Measurements from ENCODE around the gene BCL2L1. TPM values are rescaled to one million over a fixed set of nuclear protein-coding genes. Genes with fewer than 3 reads are reported as not detected.
A peak's percentile ranks its signal among the peaks of the same experiment; 100 is the strongest.

Gene BCL2L1
- 101 and 105 TPM in 2 replicates for total RNA-seq
- polyA plus RNA-seq: 78.0 and 81.3 TPM in 2 replicates
- polyA plus RNA-seq (2011; cell fraction: cytosol; rRNA removed): 78.4 and 83.9 TPM in 2 replicates
- polyA plus RNA-seq (2011; cell fraction: nucleus; rRNA removed): 42.9 and 43.5 TPM in 2 replicates
- polyA plus RNA-seq (2012): 74.2 and 97.0 TPM in 2 replicates
- 72.0 and 73.5 TPM in 2 replicates for polyA minus RNA-seq
- polyA minus RNA-seq (2011; cell fraction: cytosol; rRNA and poly(A)+ RNA removed): 22.6 TPM
- polyA minus RNA-seq (2011; cell fraction: nucleus; rRNA and poly(A)+ RNA removed): 27.9 and 30.0 TPM in 2 replicates
- Bru-seq, nascent RNA: percentile 92 among the genes with signal in this experiment
- percentile 95 among the genes with signal in this experiment for BruChase-seq, experiment 1, labeled RNA remaining after a 6-hour chase
- BruChase-seq, experiment 2, labeled RNA remaining after a 2-hour chase: percentile 93 among the genes with signal in this experiment
- long read RNA-seq, transcript BCL2L1-203 (2 exons, 2,578 nt): minor isoform, 17 of 212 reads
- long read RNA-seq, transcript BCL2L1-201 (3 exons, 2,610 nt): major isoform, 84 of 212 reads
- long read RNA-seq, partial matches to known transcripts: 2 of 212 reads
- long read RNA-seq, other reads (novel, unspliced or antisense): 105 of 212 reads

DNA sequence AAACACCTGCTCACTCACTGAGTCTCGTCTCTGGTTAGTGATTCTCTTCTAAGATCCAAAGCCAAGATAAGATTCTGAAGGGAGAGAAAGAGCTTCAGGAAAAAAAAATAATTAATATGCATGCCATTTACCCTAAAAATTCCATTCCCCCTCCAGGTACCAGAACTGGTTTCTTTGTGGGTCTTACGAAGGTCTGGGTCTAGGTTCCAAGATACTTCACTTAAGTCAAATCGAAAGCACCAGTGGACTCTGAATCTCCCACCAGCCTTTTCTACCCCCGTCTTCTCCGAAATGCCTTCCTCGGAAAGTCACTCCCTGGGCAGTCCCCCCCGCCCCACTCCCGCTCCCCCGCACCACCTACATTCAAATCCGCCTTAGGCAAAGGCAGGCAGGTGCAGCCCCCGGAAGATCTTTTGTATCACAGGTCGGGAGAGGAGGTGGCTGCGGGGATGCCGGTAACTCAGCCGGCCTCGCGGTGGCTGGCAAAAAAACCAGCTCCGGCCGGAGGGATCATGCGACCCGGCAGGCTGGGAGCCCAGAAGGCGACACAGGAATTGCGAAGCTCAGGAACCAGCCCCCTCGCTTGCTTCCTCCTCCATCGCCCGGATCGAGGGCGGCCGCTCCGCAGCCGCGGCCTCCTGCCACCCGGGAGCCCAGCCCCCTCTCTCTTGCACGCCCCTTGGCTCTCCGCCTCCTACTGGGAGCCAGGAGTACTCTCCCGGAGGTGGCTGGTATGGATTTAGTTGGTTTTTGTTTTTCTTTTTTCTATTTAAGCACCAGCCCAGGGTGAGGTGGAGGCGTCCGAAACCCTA, at the start of gene BCL2L1:
Gene BCL2L1, minus strand, starts transcription at position 612 of the 812 bp plus-strand sequence. CDS start 650 bp downstream, outside the sequence.
- Histone ChIP-seq H3K27me3 (ENCODE audit: control insufficient read depth in 2 of 2, insufficient read depth in 2 of 2, low read length in 2 of 2) (no peaks in the 10 kb centered on the region), H3K27ac (ENCODE audit: insufficient read depth, low read depth, low read length) (peak within 1 kb of the TSS; percentile 90), H3K4me2 (ENCODE audit: insufficient read depth, low read length) (peak within 1 kb of the TSS; percentile 88), H3K9me3 (replicated peaks; ENCODE audit: control insufficient read depth, insufficient read depth, low read length) (no peaks in the 10 kb centered on the region), H3K9ac (replicated peaks; ENCODE audit: extremely low read depth, insufficient read depth, low read length) (peak within 1 kb of the TSS; percentile 84), H3K9me1 (replicated peaks; ENCODE audit: control insufficient read depth, extremely low read depth, insufficient read depth, low read length) (no peaks in the 10 kb centered on the region), H3K4me3 (replicated peaks in 1 of 3; ENCODE audit: insufficient read depth in 1 of 3, low read depth in 1 of 3, low read length in 3 of 3) (peak within 1 kb of the TSS; percentile 61 to 94 (median 91)), H3K36me3 (ENCODE audit: control insufficient read depth in 2 of 2, extremely low read depth in 1 of 2, insufficient read depth in 2 of 2, low read length in 2 of 2) (peaks cover 0 to 1% of the 10 kb centered on the region in 2 experiments), H3K79me2 (ENCODE audit: control insufficient read depth, insufficient read depth, low read length) (peaks cover 51% of the 10 kb centered on the region), H3K4me1 (ENCODE audit: control insufficient read depth, extremely low read depth, insufficient read depth, low read length) (peaks cover 31% of the 10 kb centered on the region), H4K20me1 (replicated peaks; ENCODE audit: control insufficient read depth, extremely low read depth, insufficient read depth, low read length) (no peaks in the 10 kb centered on the region), H2AFZ (ENCODE audit: low read depth, low read length) (peak within 1 kb of the TSS; percentile 70)
- intact Hi-C loops (cut with micrococcal nuclease) (loop anchor here (1.0 kb wide), 5 partner anchors 9 to 88 kb away; no protein-coding TSS in a partner anchor), dilution Hi-C loops (cut with MboI; ENCODE audit: extremely low pct_ligation_motif_present, low sequenced_read_pairs) (no loop called here)
- peak; percentile 91 for FAIRE-seq
- ChIA-PET POLR2A (interaction anchor here (0.5 to 3.1 kb wide), 6 partner anchors 10 to 88 kb away, joined by 3 to 22 read pairs (median 8); no protein-coding TSS in a partner anchor), CTCF (interaction anchor here (0.6 to 10.5 kb wide), 20 partner anchors 9 to 165 kb away, joined by 3 to 658 read pairs (median 33); partner anchors contain the start of gene TPX2)
- no TSS peak for BruUV-seq (replicated peaks)
- TF ChIP-seq GATA2 (IDR thresholded peaks at IDR 0.05; ENCODE audit: insufficient read depth, insufficient read length, low read depth, low read length): peak; percentile 42
- no peak for TF ChIP-seq FOS (IDR thresholded peaks at IDR 0.05; ENCODE audit: borderline replicate concordance, insufficient read depth, low read length)
- TF ChIP-seq POLR2A (IDR thresholded peaks at IDR 0.05; ENCODE audit: low read depth, low read length): peak; percentile 68
- no peak for TF ChIP-seq JUN (IDR thresholded peaks at IDR 0.05; ENCODE audit: borderline replicate concordance, insufficient read depth, insufficient read length, low read depth)
- TF ChIP-seq MYC (IDR thresholded peaks at IDR 0.05; ENCODE audit: low read depth, low read length): no peak
- TF ChIP-seq, protein P1, sequence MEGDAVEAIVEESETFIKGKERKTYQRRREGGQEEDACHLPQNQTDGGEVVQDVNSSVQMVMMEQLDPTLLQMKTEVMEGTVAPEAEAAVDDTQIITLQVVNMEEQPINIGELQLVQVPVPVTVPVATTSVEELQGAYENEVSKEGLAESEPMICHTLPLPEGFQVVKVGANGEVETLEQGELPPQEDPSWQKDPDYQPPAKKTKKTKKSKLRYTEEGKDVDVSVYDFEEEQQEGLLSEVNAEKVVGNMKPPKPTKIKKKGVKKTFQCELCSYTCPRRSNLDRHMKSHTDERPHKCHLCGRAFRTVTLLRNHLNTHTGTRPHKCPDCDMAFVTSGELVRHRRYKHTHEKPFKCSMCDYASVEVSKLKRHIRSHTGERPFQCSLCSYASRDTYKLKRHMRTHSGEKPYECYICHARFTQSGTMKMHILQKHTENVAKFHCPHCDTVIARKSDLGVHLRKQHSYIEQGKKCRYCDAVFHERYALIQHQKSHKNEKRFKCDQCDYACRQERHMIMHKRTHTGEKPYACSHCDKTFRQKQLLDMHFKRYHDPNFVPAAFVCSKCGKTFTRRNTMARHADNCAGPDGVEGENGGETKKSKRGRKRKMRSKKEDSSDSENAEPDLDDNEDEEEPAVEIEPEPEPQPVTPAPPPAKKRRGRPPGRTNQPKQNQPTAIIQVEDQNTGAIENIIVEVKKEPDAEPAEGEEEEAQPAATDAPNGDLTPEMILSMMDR (IDR thresholded peaks at IDR 0.05; ENCODE audit: extremely low read depth in 1 of 2, insufficient read depth in 1 of 2, low read depth in 1 of 2, low read length in 2 of 2): peak; percentile 75 to 83
- TF ChIP-seq EZH2 (IDR thresholded peaks at IDR 0.05; ENCODE audit: borderline replicate concordance, low read depth, low read length, severe bottlenecking): no peak
- TF ChIP-seq, protein P2, sequence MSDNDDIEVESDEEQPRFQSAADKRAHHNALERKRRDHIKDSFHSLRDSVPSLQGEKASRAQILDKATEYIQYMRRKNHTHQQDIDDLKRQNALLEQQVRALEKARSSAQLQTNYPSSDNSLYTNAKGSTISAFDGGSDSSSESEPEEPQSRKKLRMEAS (IDR thresholded peaks at IDR 0.05; ENCODE audit: insufficient read depth, insufficient read length): no peak
- peak; percentile 87 for TF ChIP-seq POLR2AphosphoS5 (IDR thresholded peaks at IDR 0.05; ENCODE audit: insufficient read depth, low read depth, low read length)
- DNase-seq (ENCODE audit: low read depth, low spot score): peak; percentile 86

Measured in endothelial cell of umbilical vein (primary cell).